Natural killer cell (primary cell): Measurements from ENCODE around the gene LLGL2. TPM values are rescaled to one million over a fixed set of nuclear protein-coding genes. Genes with fewer than 3 reads are reported as not detected.

Experiments
- ATAC-seq, 3 donors: fragments of 150-1000 bp in 2 of 3; fragments of 200-7000 bp in 1 of 3; cut with Tn5 transposase; 1 replicate in 1 of 3; 2 replicates in 2 of 3; pipeline ENCODE4 v1.10.0; 2021; ENCODE audit warnings: mild to moderate bottlenecking in 2 of 3, moderate library complexity in 2 of 3
- DNase-seq, 2 donors: peaks; one replicate each; pipeline versions ENCODE4 v3.0.0 to v3.0.0-alpha.2; 2013 to 2021; ENCODE audit warnings: mixed read lengths in 1 of 2
- H3K27ac ChIP-seq: one replicate; pipeline ENCODE4 v1.5.1; 2013; ENCODE audit warnings: mild to moderate bottlenecking, low read length
- H3K27me3 ChIP-seq: one replicate; pipeline ENCODE4 v1.6.1; 2013; ENCODE audit warnings: low read length; ENCODE audit not compliant: control insufficient read depth, insufficient read depth
- H3K36me3 ChIP-seq: one replicate; pipeline ENCODE4 v1.6.1; 2013; ENCODE audit warnings: low read length; ENCODE audit not compliant: control insufficient read depth, insufficient read depth
- H3K4me1 ChIP-seq: one replicate; pipeline ENCODE4 v1.6.1; 2013; ENCODE audit warnings: low read length; ENCODE audit not compliant: control insufficient read depth, insufficient read depth
- H3K4me3 ChIP-seq: one replicate; pipeline ENCODE4 v1.5.1; 2013; ENCODE audit warnings: low read length
- H3K9me3 ChIP-seq: one replicate; pipeline ENCODE4 v1.6.1; 2013; ENCODE audit warnings: low read length; ENCODE audit not compliant: control insufficient read depth, insufficient read depth
- H3K27ac Mint-ChIP-seq, 2 donors: one replicate each; pipeline ENCODE4 v1.8.0; 2022; ENCODE audit warnings: mild to moderate bottlenecking in 2 of 2, mixed read lengths in 2 of 2, moderate library complexity in 1 of 2
- H3K27me3 Mint-ChIP-seq, 2 donors: one replicate each; pipeline ENCODE4 v1.8.0; 2022; ENCODE audit warnings: low read depth in 2 of 2, mixed read lengths in 2 of 2
- H3K36me3 Mint-ChIP-seq: one replicate; pipeline ENCODE4 v1.8.0; 2022; ENCODE audit warnings: mixed read lengths
- H3K4me1 Mint-ChIP-seq, 2 donors: one replicate each; pipeline ENCODE4 v1.8.0; 2022; ENCODE audit warnings: mixed read lengths in 2 of 2
- H3K4me3 Mint-ChIP-seq: one replicate; pipeline ENCODE4 v1.8.0; 2022; ENCODE audit warnings: mild to moderate bottlenecking, moderate library complexity, mixed read lengths
- H3K9me3 Mint-ChIP-seq, 2 donors: one replicate each; pipeline ENCODE4 v1.8.0; 2022; ENCODE audit warnings: mixed read lengths in 2 of 2
- CTCF ChIP-seq: fragments of 200-600 bp; IDR thresholded peaks from one replicate; pipeline ENCODE4 v1.8.0; 2022; ENCODE audit warnings: antibody characterized with exemption
- WGBS: methylation state at CpG from one replicate; pipeline ENCODE4 v1.1.7; 2013; ENCODE audit warnings: missing lambda C conversion rate; ENCODE audit not compliant: insufficient coverage; 5-methylcytosine and 5-hydroxymethylcytosine counted together
- intact Hi-C: fragments of 100-400 bp; cut with micrococcal nuclease; formaldehyde crosslinking; loops from one replicate; pipeline ENCODE4 v1.14.2; 2022
- total RNA-seq, 4 donors: library from RNA; stranded (reverse); fragments of 120-200 nt in 1 of 4; gene quantifications; one replicate each; pipeline versions ENCODE4 v1.2.3 to v1.2.4, GENCODE V29; 2013 to 2022

LLGL2 gene
- total RNA-seq, 3 donors from 2014 or later (not counting 1 experiment from before 2014, with no cell fraction given): 229 to 302 (median 244) TPM

- H3K27me3 ChIP-seq: no peaks in the 10 kb centered on the region
- Mint-ChIP-seq H3K36me3 (no peaks in the 10 kb centered on the region), H3K9me3 (no peaks in the 10 kb centered on the region), H3K4me1 (peaks cover 0 to 6% of the 10 kb centered on the region in 2 donors), H3K4me3 (no peak overlapping the region), H3K27ac (peak overlapping the region in 1 of 2 donors; percentile 9), H3K27me3 (no peaks in the 10 kb centered on the region)
- H3K4me3 ChIP-seq: no peak overlapping the region
- H3K9me3 ChIP-seq: no peaks in the 10 kb centered on the region
- 93% methylated on average over 35 of the region's 35 CpGs for WGBS
- DNase-seq (no peak), ATAC-seq (no peak)
- no peak overlapping the region for H3K27ac ChIP-seq
- peaks cover 23% of the 10 kb centered on the region for H3K4me1 ChIP-seq
- intact Hi-C loops: no loop called here
- H3K36me3 ChIP-seq: peaks cover 52% of the 10 kb centered on the region
- no peak for TF ChIP-seq CTCF
Measured at GRCh38 chr17:75570034-75570676, 44.7 kb downstream of the LLGL2 start.

- no peaks in the 10 kb centered on the region for H3K9me3 ChIP-seq
- Mint-ChIP-seq H3K4me3 (no peak overlapping the region), H3K36me3 (no peaks in the 10 kb centered on the region), H3K4me1 (peaks cover 0 to 5% of the 10 kb centered on the region in 2 donors), H3K9me3 (no peaks in the 10 kb centered on the region), H3K27ac (peak overlapping the region in 1 of 2 donors; percentile 9), H3K27me3 (no peaks in the 10 kb centered on the region)
- H3K4me1 ChIP-seq: peaks cover 23% of the 10 kb centered on the region
- 95% methylated on average over 11 of the region's 11 CpGs for WGBS
- DNase-seq: no peak
- intact Hi-C loops: no loop called here
- no peak for ATAC-seq
- no peak overlapping the region for H3K4me3 ChIP-seq
- H3K27me3 ChIP-seq: no peaks in the 10 kb centered on the region
- TF ChIP-seq CTCF: no peak
- peak overlapping the region; percentile 77 for H3K27ac ChIP-seq
- H3K36me3 ChIP-seq: peaks cover 46% of the 10 kb centered on the region
Measured at GRCh38 chr17:75570772-75571171, 45.3 kb downstream of the LLGL2 start.

GRCh38 chr17:75571197-75571884, 45.8 kb downstream of the LLGL2 start:
- no peak for TF ChIP-seq CTCF
- DNase-seq: no peak
- no peaks in the 10 kb centered on the region for H3K27me3 ChIP-seq
- 73% methylated on average over 15 of the region's 15 CpGs for WGBS
- ATAC-seq: peak; percentile 52 to 64 (median 53)
- intact Hi-C loops: no loop called here
- peaks cover 41% of the 10 kb centered on the region for H3K36me3 ChIP-seq
- H3K27ac Mint-ChIP-seq: peak overlapping the region in 1 of 2 donors; percentile 48
- no peaks in the 10 kb centered on the region for H3K4me1 Mint-ChIP-seq
- no peaks in the 10 kb centered on the region for H3K36me3 Mint-ChIP-seq
- peak overlapping the region; percentile 77 for H3K27ac ChIP-seq
- no peaks in the 10 kb centered on the region for H3K27me3 Mint-ChIP-seq
- H3K9me3 ChIP-seq: no peaks in the 10 kb centered on the region
- H3K4me3 Mint-ChIP-seq: no peak overlapping the region
- H3K4me3 ChIP-seq: no peak overlapping the region
- peaks cover 23% of the 10 kb centered on the region for H3K4me1 ChIP-seq
- H3K9me3 Mint-ChIP-seq: no peaks in the 10 kb centered on the region
